HEK293 (cell line): Measurements from ENCODE around the gene IL4I1.
A peak's percentile ranks its signal among the peaks of the same experiment; 100 is the strongest.

Experiments
- IKZF3 ChIP-seq: fragments of 450-650 bp; IDR thresholded peaks from 2 replicates; pipeline ENCODE4 v1.5.0; 2018; ENCODE audit warnings: missing biosample characterization, mild to moderate bottlenecking, missing genetic modification characterization, moderate library complexity
- KLF16 ChIP-seq: fragments of 450-650 bp; formaldehyde crosslinking; IDR thresholded peaks from 2 replicates; pipeline ENCODE4 v1.5.1; 2017; ENCODE audit warnings: missing biosample characterization, missing genetic modification characterization
- PRDM1 ChIP-seq: fragments of 450-650 bp; formaldehyde crosslinking; IDR thresholded peaks from 2 replicates; pipeline ENCODE4; 2016; ENCODE audit warnings: missing biosample characterization, missing genetic modification characterization
- PRDM10 ChIP-seq: fragments of 450-650 bp; formaldehyde crosslinking; IDR thresholded peaks from 2 replicates; pipeline ENCODE4 v1.5.1; 2016; ENCODE audit warnings: missing biosample characterization, missing genetic modification characterization
- PRDM4 ChIP-seq: fragments of 450-650 bp; formaldehyde crosslinking; IDR thresholded peaks from 2 replicates; pipeline ENCODE4 v1.5.1; 2017; ENCODE audit warnings: missing biosample characterization, missing genetic modification characterization
- TCF7L2 ChIP-seq: IDR thresholded peaks from 2 replicates; pipeline ENCODE4 v1.6.1; 2011; ENCODE audit warnings: low read depth, mild to moderate bottlenecking, inconsistent platforms, low read length, moderate library complexity, borderline replicate concordance
- YY2 ChIP-seq: fragments of 450-650 bp; formaldehyde crosslinking; IDR thresholded peaks from 2 replicates; pipeline ENCODE4 v1.5.1; 2016; ENCODE audit warnings: missing biosample characterization, missing genetic modification characterization
- ZBTB26 ChIP-seq: fragments of 450-650 bp; formaldehyde crosslinking; optimal IDR thresholded peaks from 2 replicates; pipeline ENCODE3; 2016; ENCODE audit warnings: missing biosample characterization, mild to moderate bottlenecking, missing genetic modification characterization
- ZFP41 ChIP-seq: fragments of 450-650 bp; formaldehyde crosslinking; IDR thresholded peaks from 2 replicates; pipeline ENCODE4 v1.5.1; 2016; ENCODE audit warnings: missing biosample characterization, missing genetic modification characterization, borderline replicate concordance
- ZNF24 ChIP-seq: fragments of 450-650 bp; formaldehyde crosslinking; IDR thresholded peaks from 2 replicates; pipeline ENCODE4 v1.5.1; 2016; ENCODE audit warnings: missing biosample characterization, missing genetic modification characterization
- ZNF248 ChIP-seq: fragments of 450-650 bp; formaldehyde crosslinking; IDR thresholded peaks from 2 replicates; pipeline ENCODE4 v1.5.1; 2017; ENCODE audit warnings: missing biosample characterization, missing genetic modification characterization
- ZNF26 ChIP-seq: fragments of 450-650 bp; formaldehyde crosslinking; IDR thresholded peaks from 2 replicates; pipeline ENCODE4 v1.5.1; 2016; ENCODE audit warnings: missing biosample characterization, missing genetic modification characterization
- ZNF404 ChIP-seq: fragments of 450-650 bp; formaldehyde crosslinking; IDR thresholded peaks from 2 replicates; pipeline ENCODE4 v1.5.1; 2017; ENCODE audit warnings: missing biosample characterization, missing genetic modification characterization
- ZNF473 ChIP-seq: fragments of 450-650 bp; formaldehyde crosslinking; IDR thresholded peaks from 2 replicates; pipeline ENCODE4 v1.5.1; 2017; ENCODE audit warnings: missing biosample characterization, missing genetic modification characterization
- ZNF518A ChIP-seq: fragments of 450-650 bp; formaldehyde crosslinking; conservative IDR thresholded peaks from 2 replicates; pipeline ENCODE4 v1.5.1; 2016; ENCODE audit warnings: low read depth, missing biosample characterization, missing genetic modification characterization
- ZNF529 ChIP-seq: fragments of 450-650 bp; formaldehyde crosslinking; IDR thresholded peaks from 2 replicates; pipeline ENCODE4 v1.5.1; 2017; ENCODE audit warnings: missing genetic modification characterization, missing biosample characterization; ENCODE audit not compliant: insufficient replicate concordance
- ZNF560 ChIP-seq: fragments of 450-650 bp; formaldehyde crosslinking; IDR thresholded peaks from 2 replicates; pipeline ENCODE4 v1.5.1; 2017; ENCODE audit warnings: missing biosample characterization, missing genetic modification characterization, borderline replicate concordance
- ZNF660 ChIP-seq: fragments of 450-650 bp; IDR thresholded peaks from 2 replicates; pipeline ENCODE4 v1.5.1; 2018; ENCODE audit warnings: missing biosample characterization, mild to moderate bottlenecking, missing genetic modification characterization
- ZNF777 ChIP-seq: fragments of 450-650 bp; formaldehyde crosslinking; IDR thresholded peaks from 2 replicates; pipeline ENCODE4 v1.5.1; 2017; ENCODE audit warnings: missing biosample characterization, missing genetic modification characterization, borderline replicate concordance
- ZSCAN30 ChIP-seq: fragments of 450-650 bp; IDR thresholded peaks from 2 replicates; pipeline ENCODE4 v1.5.1; 2018; ENCODE audit warnings: missing biosample characterization, mild to moderate bottlenecking, missing genetic modification characterization, moderate library complexity
- ZSCAN5A ChIP-seq: fragments of 450-650 bp; formaldehyde crosslinking; IDR thresholded peaks from 2 replicates; pipeline ENCODE4 v1.5.1; 2016; ENCODE audit warnings: missing biosample characterization, missing genetic modification characterization

IL4I1 gene

GRCh38 chr19:49847731-49848696, 48.7 kb downstream of the IL4I1 start (continued):
- TF ChIP-seq PRDM4 (tag by site-specific recombination) = no peak
- TF ChIP-seq ZNF248 (tag by site-specific recombination) = no peak
- no peak for TF ChIP-seq ZNF26 (tag by site-specific recombination)
- no peak for TF ChIP-seq ZNF777
- TF ChIP-seq ZNF404 = no peak
- no peak for TF ChIP-seq ZFP41 (tag by site-specific recombination)
- TF ChIP-seq ZNF529 (tag by site-specific recombination) = no peak
- peak; percentile 10 for TF ChIP-seq ZBTB26 (tag by site-specific recombination)
- no peak for TF ChIP-seq ZNF473 (tag by site-specific recombination)
- no peak for TF ChIP-seq TCF7L2
- peak; percentile 73; the same call in 1 of the 2 replicates for TF ChIP-seq ZNF660 (tag by site-specific recombination)
- TF ChIP-seq ZNF24 = no peak
- no peak for TF ChIP-seq YY2 (tag by site-specific recombination)
- TF ChIP-seq ZNF518A = no peak
- no peak for TF ChIP-seq IKZF3 (tag by site-specific recombination)
- TF ChIP-seq ZSCAN5A (tag by site-specific recombination) = no peak
- no peak for TF ChIP-seq ZSCAN30 (tag by site-specific recombination)
- peak; percentile 99 for TF ChIP-seq PRDM10
- TF ChIP-seq ZNF560 (tag by site-specific recombination) = no peak
- TF ChIP-seq KLF16 (tag by site-specific recombination) = no peak
- TF ChIP-seq PRDM1 (tag by site-specific recombination) = no peak
